HepG2 (cell line): ENCODE data around the gene ATP8A1. TPM values are rescaled to one million over a fixed set of nuclear protein-coding genes. Genes with fewer than 3 reads are reported as not detected.

Source experiments
- AHR ChIP-seq: IDR thresholded peaks from 2 replicates; pipeline ENCODE4 v1.6.1; 2018; ENCODE audit warnings: missing genetic modification reagents, missing compliant biosample characterization
- GFI1 ChIP-seq: sonication (generic); formaldehyde crosslinking; IDR thresholded peaks from 2 replicates; pipeline ENCODE4 v1.5.0; 2020; ENCODE audit warnings: missing genetic modification reagents, mild to moderate bottlenecking, borderline replicate concordance
- HNRNPH1 ChIP-seq: fragments of 200-400 bp; formaldehyde crosslinking; optimal IDR thresholded peaks from 2 replicates; pipeline ENCODE3; 2017; ENCODE audit warnings: mild to moderate bottlenecking, low read depth, low read length
- KIAA2018 ChIP-seq: sonication (generic); formaldehyde crosslinking; IDR thresholded peaks from 2 replicates; pipeline ENCODE4 v1.5.0; 2020; ENCODE audit warnings: mild to moderate bottlenecking, missing genetic modification reagents, borderline replicate concordance
- SP1 ChIP-seq, 2 experiments: fragments of 450-650 bp in 1 of 2; sonication (generic) in 1 of 2; formaldehyde crosslinking in 1 of 2; IDR thresholded peaks; 2 replicates each; pipeline versions ENCODE4 v1.4.0 to v1.6.1; 2016 to 2020; ENCODE audit warnings: missing genetic modification reagents in 1 of 2
- YEATS2 ChIP-seq: sonication (generic); formaldehyde crosslinking; IDR thresholded peaks from 2 replicates; pipeline ENCODE4 v1.4.0; 2020; ENCODE audit warnings: missing genetic modification reagents, borderline replicate concordance
- ZMYM2 ChIP-seq: sonication (generic); formaldehyde crosslinking; IDR thresholded peaks from 2 replicates; pipeline ENCODE4 v1.8.0; 2022; ENCODE audit warnings: mild to moderate bottlenecking, missing genetic modification reagents
- ZNF142 ChIP-seq: sonication (generic); formaldehyde crosslinking; IDR thresholded peaks from 2 replicates; pipeline ENCODE4 v1.4.0; 2020; ENCODE audit warnings: missing genetic modification reagents
- ZNF205 ChIP-seq: IDR thresholded peaks from 2 replicates; pipeline ENCODE4 v1.6.1; 2018; ENCODE audit warnings: missing biosample characterization, missing genetic modification reagents
- ZNF276 ChIP-seq: sonication (generic); formaldehyde crosslinking; IDR thresholded peaks from 2 replicates; pipeline ENCODE4 v1.4.0; 2020; ENCODE audit warnings: mild to moderate bottlenecking, low read depth, missing genetic modification reagents
- ZNF746 ChIP-seq: sonication (generic); formaldehyde crosslinking; IDR thresholded peaks from 2 replicates; pipeline ENCODE4 v1.8.0; 2022; ENCODE audit warnings: mild to moderate bottlenecking, missing genetic modification reagents
- ZNF782 ChIP-seq: sonication (generic); formaldehyde crosslinking; IDR thresholded peaks from 2 replicates; pipeline ENCODE4 v1.4.0; 2020; ENCODE audit warnings: missing genetic modification reagents, mild to moderate bottlenecking, borderline replicate concordance
- polyA plus RNA-seq, 8 experiments: library from polyadenylated mRNA; depleted of rRNA in 3 of 8; stranded (reverse) in 7 of 8; unstranded in 1 of 8; fragments of >200 nt; fragmentation: Illumina TruSeq in 4 of 8; extraction: Trizol in 4 of 8; gene quantifications; 2 replicates each; pipeline versions ENCODE4 v1.2.1 to v1.2.3, GENCODE V29; 2011 to 2016; ENCODE audit warnings: low read depth in 4 of 8, missing spikeins in 1 of 8, mixed read lengths in 1 of 8; ENCODE audit not compliant: insufficient read depth in 1 of 8
- total RNA-seq, 5 experiments: library from RNA; depleted of rRNA; stranded (reverse); fragments of >200 nt; fragmentation: Illumina TruSeq; extraction: Trizol; gene quantifications; 2 replicates each; pipeline ENCODE4 v1.2.3, GENCODE V29; 2016; ENCODE audit warnings: low read depth in 1 of 5

Gene ATP8A1
- total and polyA plus RNA-seq, 2 of the 13 experiments (the other 11 are each of a cell fraction or from before 2014, with no cell fraction given) = 1.7 to 6.2 TPM

GRCh38 chr4:42656944-42657792 is at the start of gene ATP8A1 (continued):
- TF ChIP-seq ZNF276 (CRISPR knock-in tag) (no peak), ZNF782 (CRISPR knock-in tag) (peak; percentile 84; the same call in 1 of the 2 replicates), ZNF205 (0 out of 2 replicates have a peak, but pooled peaks have one; percentile 46), ZNF746 (no peak), KIAA2018 (no peak), AHR (peak; percentile 31; the same call in 1 of the 2 replicates), HNRNPH1 (no peak), ZMYM2 (CRISPR knock-in tag) (no peak), YEATS2 (peak; percentile 66; the same call in 1 of the 2 replicates), SP1 (IDR thresholded peaks at IDR 0.05) (no peak), SP1 (CRISPR knock-in tag; IDR thresholded peaks at IDR 0.05) (peak; percentile 11; the same call in 1 of the 2 replicates), GFI1 (no peak), ZNF142 (CRISPR knock-in tag) (peak; percentile 57; the same call in 1 of the 2 replicates)
